ENCODE measurements around the gene TTYH2.

- no peak for TF ChIP-seq CTCF (IDR thresholded peaks at IDR 0.05)
- no peak for TF ChIP-seq POLR2A (IDR thresholded peaks at IDR 0.05)
- no peak for TF ChIP-seq EP300 (IDR thresholded peaks at IDR 0.05)
Observed at GRCh38 chr17:74226252-74226651, 12.9 kb downstream of the TTYH2 start.

All from tibial nerve (tissue), 4 donors.